ENCODE results near the gene NOL4L. TPM values are rescaled to one million over a fixed set of nuclear protein-coding genes. Genes with fewer than 3 reads are reported as not detected.

The NOL4L gene
- total RNA-seq, 1 donor from 2014 or later, result 90.6 TPM

- TF ChIP-seq CTCF (IDR thresholded peaks at IDR 0.05; ENCODE audit: unreplicated experiment), result no peak
- Mint-ChIP-seq H3K27ac (peak overlapping the region; percentile 87), H3K4me3 (peak overlapping the region; percentile 32), H3K4me1 (peaks cover 48% of the 10 kb centered on the region), H3K36me3 (peaks cover 42% of the 10 kb centered on the region), H3K27me3 (ENCODE audit: low read depth) (no peaks in the 10 kb centered on the region), H3K9me3 (no peaks in the 10 kb centered on the region)
- no peak for DNase-seq (ENCODE audit: low spot score in 2 of 2, unreplicated experiment in 2 of 2)
Measured at GRCh38 chr20:32445539-32446273, 139.4 kb downstream of the NOL4L start.

GRCh38 chr20:32444474-32445220 is 140.5 kb downstream of the NOL4L start:
- Mint-ChIP-seq H3K4me1 (peaks cover 39% of the 10 kb centered on the region), H3K36me3 (peaks cover 42% of the 10 kb centered on the region), H3K27ac (peak overlapping the region; percentile 87), H3K4me3 (no peak overlapping the region), H3K27me3 (ENCODE audit: low read depth) (no peaks in the 10 kb centered on the region), H3K9me3 (no peaks in the 10 kb centered on the region)
- no peak for DNase-seq (ENCODE audit: low spot score in 2 of 2, unreplicated experiment in 2 of 2)
- no peak for TF ChIP-seq CTCF (IDR thresholded peaks at IDR 0.05; ENCODE audit: unreplicated experiment)

GRCh38 chr20:32443386-32443974 is 141.7 kb downstream of the NOL4L start:
- Mint-ChIP-seq H3K9me3 (no peaks in the 10 kb centered on the region), H3K27ac (peak overlapping the region; percentile 78), H3K27me3 (ENCODE audit: low read depth) (no peaks in the 10 kb centered on the region), H3K4me1 (peaks cover 34% of the 10 kb centered on the region), H3K36me3 (peaks cover 49% of the 10 kb centered on the region), H3K4me3 (no peak overlapping the region)
- TF ChIP-seq CTCF (IDR thresholded peaks at IDR 0.05; ENCODE audit: unreplicated experiment), result no peak
- no peak for DNase-seq (ENCODE audit: low spot score in 2 of 2, unreplicated experiment in 2 of 2)

- H3K27ac Mint-ChIP-seq, result peak overlapping the region; percentile 62
- H3K4me1 Mint-ChIP-seq, result peaks cover 31% of the 10 kb centered on the region
- TF ChIP-seq CTCF (IDR thresholded peaks at IDR 0.05; ENCODE audit: unreplicated experiment), result no peak
- no peak overlapping the region for H3K4me3 Mint-ChIP-seq
- H3K36me3 Mint-ChIP-seq, result peaks cover 47% of the 10 kb centered on the region
- no peaks in the 10 kb centered on the region for H3K27me3 Mint-ChIP-seq (ENCODE audit: low read depth)
- no peak for DNase-seq (ENCODE audit: low spot score in 2 of 2, unreplicated experiment in 2 of 2)
- H3K9me3 Mint-ChIP-seq, result no peaks in the 10 kb centered on the region
Measured at GRCh38 chr20:32442630-32443373, 142.3 kb downstream of the NOL4L start.

GRCh38 chr20:32441638-32442037 is 143.5 kb downstream of the NOL4L start:
- Mint-ChIP-seq H3K4me3 (no peak overlapping the region), H3K27ac (peak overlapping the region; percentile 50), H3K4me1 (peaks cover 21% of the 10 kb centered on the region), H3K9me3 (no peaks in the 10 kb centered on the region), H3K36me3 (peaks cover 44% of the 10 kb centered on the region), H3K27me3 (ENCODE audit: low read depth) (no peaks in the 10 kb centered on the region)
- DNase-seq (ENCODE audit: low spot score in 2 of 2, unreplicated experiment in 2 of 2), result no peak
- TF ChIP-seq CTCF (IDR thresholded peaks at IDR 0.05; ENCODE audit: unreplicated experiment), result no peak
